ENCODE results near the gene NR2C2AP.
"Not testable (repeated sequence)": the region's sequence is repeated elsewhere in the genome, so short reads cannot be mapped to it uniquely, and the experiment has no call there.

- TF ChIP-seq EZH2 (IDR thresholded peaks at IDR 0.05; ENCODE audit: low read depth); CTCF (conservative IDR thresholded peaks at IDR 0.05): not testable (repeated sequence)
Observed at GRCh38 chr19:19173243-19173642, 30.0 kb downstream of the NR2C2AP start.

Data from PC-9 (cell line).